GM19395 (cell line): ENCODE results near the gene STIM1.
"Not testable (repeated sequence)": the region's sequence is repeated elsewhere in the genome, so short reads cannot be mapped to it uniquely, and the experiment has no call there.

Experiments
- ATAC-seq: cut with Tn5 transposase; IDR thresholded peaks from one replicate; pipeline ENCODE4 v1.9.1; 2021; ENCODE audit warnings: mild to moderate bottlenecking, moderate library complexity; ENCODE audit not compliant: unreplicated experiment

The STIM1 gene

GRCh38 chr11:3971756-3972404, 116.4 kb downstream of the STIM1 start:
- ATAC-seq: no peak

GRCh38 chr11:3972431-3972830, 117.0 kb downstream of the STIM1 start:
- no peak for ATAC-seq

- ATAC-seq: no peak
These were observed 121.6 kb downstream of the STIM1 start for GRCh38 chr11:3977078-3977477.

- ATAC-seq: no peak
These were observed 125.7 kb downstream of the STIM1 start for GRCh38 chr11:3981084-3981633.

- ATAC-seq: no peak
These were observed 127.0 kb downstream of the STIM1 start for GRCh38 chr11:3982431-3982830.

GRCh38 chr11:3983101-3983500, 127.6 kb downstream of the STIM1 start:
- ATAC-seq: no peak

GRCh38 chr11:3984896-3985295, 129.4 kb downstream of the STIM1 start:
- ATAC-seq: no peak

GRCh38 chr11:3985631-3986030, 130.2 kb downstream of the STIM1 start:
- ATAC-seq: no peak

- no peak for ATAC-seq
These were observed 130.8 kb downstream of the STIM1 start for GRCh38 chr11:3986301-3986700.

- no peak for ATAC-seq
These were observed 133.9 kb downstream of the STIM1 start for GRCh38 chr11:3989276-3989920.

- ATAC-seq: no peak
These were observed 134.4 kb downstream of the STIM1 start for GRCh38 chr11:3989921-3990290.

GRCh38 chr11:3990406-3990805, 134.9 kb downstream of the STIM1 start:
- ATAC-seq: no peak

GRCh38 chr11:3992964-3993363, 137.5 kb downstream of the STIM1 start:
- no peak for ATAC-seq

- ATAC-seq: no peak
These were observed 138.7 kb downstream of the STIM1 start for GRCh38 chr11:3994030-3994640.

GRCh38 chr11:3995307-3995706, 139.8 kb downstream of the STIM1 start:
- no peak for ATAC-seq

GRCh38 chr11:3995949-3996554, 140.6 kb downstream of the STIM1 start:
- ATAC-seq: no peak

- no peak for ATAC-seq
These were observed 141.2 kb downstream of the STIM1 start for GRCh38 chr11:3996651-3997050.

GRCh38 chr11:4004753-4005152, 149.3 kb downstream of the STIM1 start:
- not testable (repeated sequence) for ATAC-seq

- ATAC-seq: no peak
These were observed 151.6 kb downstream of the STIM1 start for GRCh38 chr11:4006946-4007680.

GRCh38 chr11:4008116-4008515, 152.7 kb downstream of the STIM1 start:
- no peak for ATAC-seq

- not testable (repeated sequence) for ATAC-seq
These were observed 161.1 kb downstream of the STIM1 start for GRCh38 chr11:4016602-4017001.
